Measurements from ENCODE around the gene YPEL2.
"Not testable (repeated sequence)": the region's sequence is repeated elsewhere in the genome, so short reads cannot be mapped to it uniquely, and the experiment has no call there.

Gene YPEL2

GRCh38 chr17:59331129-59331928 is at the start of gene YPEL2:
Gene YPEL2 (plus strand): TSS chr17:59331655. CDS start chr17:59353410, 21,755 bp downstream.
- peak; percentile 66 to 80 for DNase-seq (ENCODE audit: low read depth in 1 of 2, low spot score in 1 of 2)

DNA sequence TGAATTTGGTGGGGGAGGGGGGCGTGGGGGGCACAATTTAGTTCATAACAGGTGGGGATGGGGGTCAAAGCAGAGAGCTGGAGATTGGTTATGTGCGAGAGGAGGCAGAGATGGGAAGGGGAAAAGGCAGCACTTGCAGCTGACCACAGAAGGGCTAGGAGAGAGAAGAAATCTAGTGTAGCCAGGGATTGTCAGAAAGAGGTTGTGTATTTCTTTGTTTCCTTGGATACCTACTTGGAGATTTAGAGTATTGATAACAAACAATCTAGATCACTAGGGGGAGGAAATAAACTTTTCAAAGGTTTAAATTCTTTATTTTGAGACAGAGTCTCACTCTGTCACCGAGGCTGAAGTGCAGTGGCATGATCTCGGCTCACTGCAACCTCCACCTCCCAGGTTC is 47.1 kb upstream of the YPEL2 start:
- DNase-seq (ENCODE audit: low read depth in 1 of 2, low spot score in 1 of 2) = no peak

GRCh38 chr17:59287452-59287851 is 44.0 kb upstream of the YPEL2 start:
- DNase-seq (ENCODE audit: low read depth in 1 of 2, low spot score in 1 of 2) = no peak

DNA sequence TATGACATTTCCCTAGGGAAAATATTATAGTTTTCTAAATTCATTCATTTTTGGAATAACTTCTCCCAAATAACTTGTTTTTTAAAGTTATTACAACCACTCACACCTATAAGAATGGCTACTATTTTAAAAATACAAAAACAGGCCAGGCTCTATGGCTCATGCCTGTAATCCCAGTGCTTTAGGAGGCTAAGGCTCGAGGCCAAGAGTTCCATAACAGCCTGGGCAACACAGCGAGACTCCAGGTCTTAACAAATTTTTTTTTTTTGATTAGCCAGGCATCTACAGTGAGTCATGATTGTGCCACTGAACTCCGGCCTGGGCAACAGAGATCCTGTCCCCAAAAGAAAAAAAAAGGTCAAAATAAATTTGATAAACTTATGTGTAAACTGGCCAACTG is 43.6 kb upstream of the YPEL2 start:
- no peak for DNase-seq (ENCODE audit: low read depth in 1 of 2, low spot score in 1 of 2)

DNA sequence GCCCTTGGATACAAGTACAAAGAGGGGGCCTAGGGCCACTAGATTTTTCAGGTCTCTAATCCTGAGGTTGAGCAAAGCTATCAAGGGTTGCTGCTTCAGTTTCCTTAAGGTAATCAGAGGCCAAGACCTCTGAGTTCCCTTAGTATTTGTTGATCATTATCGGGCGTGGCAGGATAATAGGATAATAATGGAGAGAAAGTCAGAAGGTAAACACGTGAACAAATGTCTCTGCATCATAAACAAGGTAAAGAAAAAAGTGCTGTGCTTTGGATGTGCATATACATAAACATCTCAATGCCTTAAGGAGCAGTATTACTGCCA is 41.5 kb upstream of the YPEL2 start:
- DNase-seq (ENCODE audit: low read depth in 1 of 2, low spot score in 1 of 2) = no peak

DNA sequence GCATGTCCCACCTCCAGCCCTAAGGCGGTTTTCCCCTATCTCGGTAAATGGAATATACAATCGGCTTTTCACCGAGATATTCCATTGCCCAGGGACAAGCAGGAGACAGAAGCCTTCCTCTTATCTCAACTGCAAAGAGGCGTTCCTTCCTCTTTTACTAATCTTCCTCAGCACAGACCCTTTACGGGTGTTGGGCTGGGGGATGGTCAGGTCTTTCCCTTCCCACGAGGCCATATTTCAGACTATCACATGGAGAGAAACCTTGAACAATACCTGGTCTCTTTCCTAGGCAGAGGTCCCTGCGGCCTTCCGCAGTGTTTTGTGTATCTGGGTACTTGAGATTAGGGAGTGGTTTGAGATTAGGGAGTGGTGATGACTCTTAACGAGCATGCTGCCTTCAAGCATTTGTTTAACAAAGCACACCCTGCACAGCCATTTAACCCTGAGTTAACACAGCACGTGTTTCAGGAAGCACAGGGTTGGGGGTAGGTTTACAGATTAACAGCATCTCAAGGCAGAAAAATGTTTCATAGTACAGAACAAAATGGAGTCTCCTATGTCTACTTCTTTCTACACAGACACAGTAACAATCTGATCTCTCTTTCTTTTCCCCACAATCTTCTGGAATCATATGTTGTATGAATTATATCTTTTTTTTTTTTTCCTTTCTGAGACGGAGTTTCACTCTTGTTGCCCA is 41.0 kb upstream of the YPEL2 start:
- not testable (repeated sequence) for DNase-seq (ENCODE audit: low read depth in 1 of 2, low spot score in 1 of 2)

GRCh38 chr17:59292174-59292523 is 39.3 kb upstream of the YPEL2 start:
- no peak for DNase-seq (ENCODE audit: low read depth in 1 of 2, low spot score in 1 of 2)

DNA sequence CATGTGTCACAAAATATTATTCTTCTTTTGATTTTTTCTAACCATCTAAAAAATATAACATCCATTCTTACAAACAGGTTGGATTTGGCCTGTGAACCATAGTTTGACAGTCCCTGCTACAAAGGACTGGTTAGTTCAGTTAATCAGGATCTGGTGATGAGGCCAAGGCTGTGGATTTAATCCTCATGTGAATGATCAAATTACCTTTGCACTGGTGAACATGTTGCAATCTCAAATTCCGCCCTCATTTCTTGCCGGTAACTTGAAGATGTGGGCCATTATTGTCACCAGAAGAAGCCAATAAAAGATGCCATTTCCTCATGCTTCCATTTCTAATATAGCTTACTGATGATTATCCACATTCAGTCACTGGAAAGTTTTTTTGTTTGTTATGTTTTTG is 35.3 kb upstream of the YPEL2 start:
- no peak for DNase-seq (ENCODE audit: low read depth in 1 of 2, low spot score in 1 of 2)

DNA sequence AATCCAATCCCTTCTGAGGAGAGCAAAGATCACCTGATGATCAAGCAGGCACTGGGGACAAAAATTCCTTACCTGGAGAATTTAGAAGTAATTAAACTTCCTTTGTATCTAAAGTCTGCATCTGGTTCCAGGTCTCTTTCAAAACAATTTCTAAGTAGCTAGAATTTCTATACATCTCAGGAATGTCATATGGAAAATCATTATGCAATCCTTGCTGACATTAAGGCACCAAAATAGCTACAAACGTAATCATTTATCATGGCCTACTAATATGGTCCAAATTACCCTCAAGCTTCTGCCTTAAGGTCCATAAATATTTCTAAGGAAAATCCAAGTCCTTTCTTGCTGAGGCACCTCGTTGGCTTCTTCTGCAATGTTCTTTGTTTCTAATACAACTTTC is 32.9 kb upstream of the YPEL2 start:
- DNase-seq (ENCODE audit: low read depth in 1 of 2, low spot score in 1 of 2) = no peak

DNA sequence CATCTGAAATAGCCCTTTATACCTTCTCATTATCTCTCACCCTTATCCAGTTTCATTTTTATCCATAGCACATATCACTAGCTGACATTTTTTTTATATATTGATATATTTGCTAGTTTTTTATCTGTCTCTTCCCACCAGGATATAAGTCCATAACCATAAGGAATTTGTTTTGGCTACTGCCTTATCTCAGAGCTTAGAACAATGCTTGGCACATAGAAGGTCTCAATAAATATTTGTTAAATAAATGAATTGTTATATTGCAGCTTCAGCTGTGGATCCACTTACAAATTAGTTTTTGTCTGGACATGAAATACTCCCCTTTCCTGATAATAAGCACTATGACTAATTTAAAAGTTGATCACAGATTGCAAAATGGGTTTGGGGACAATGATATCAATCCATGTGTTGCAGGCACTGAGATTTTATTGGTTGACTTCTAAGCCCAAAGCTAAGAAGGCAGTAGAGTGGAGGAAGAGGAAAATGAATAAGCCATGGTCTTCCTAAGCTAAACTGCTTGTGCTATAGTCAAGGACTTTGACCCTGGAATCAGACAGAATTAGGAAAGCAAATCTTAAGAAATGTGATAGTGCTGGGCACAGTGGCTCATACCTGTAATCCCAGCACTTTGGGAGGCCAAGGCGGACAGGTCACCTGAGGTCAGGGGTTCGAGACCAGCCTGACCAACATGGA is 31.9 kb upstream of the YPEL2 start:
- no peak for DNase-seq (ENCODE audit: low read depth in 1 of 2, low spot score in 1 of 2)

DNA sequence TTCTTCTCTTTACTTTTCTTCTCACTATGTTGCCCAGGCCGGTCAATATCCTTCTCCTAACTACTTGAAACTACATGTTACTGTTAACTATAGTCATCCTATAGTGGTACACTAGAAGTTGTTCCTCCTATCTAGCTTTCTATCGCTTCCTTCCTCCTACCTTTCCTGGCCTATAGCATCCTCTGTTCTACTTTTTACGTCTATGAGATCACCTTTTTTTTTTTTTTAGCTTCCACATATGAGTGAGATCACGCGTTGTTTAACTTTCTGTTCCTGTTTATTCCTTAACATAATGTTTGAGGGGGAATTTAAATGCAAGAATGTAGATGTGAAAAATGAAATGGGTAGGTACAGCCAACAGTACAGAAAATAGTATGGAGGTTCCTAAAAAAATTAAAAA is 30.5 kb upstream of the YPEL2 start:
- no peak for DNase-seq (ENCODE audit: low read depth in 1 of 2, low spot score in 1 of 2)

- DNase-seq (ENCODE audit: low read depth in 1 of 2, low spot score in 1 of 2) = no peak
Measured at GRCh38 chr17:59304811-59305210, 26.6 kb upstream of the YPEL2 start.

DNA sequence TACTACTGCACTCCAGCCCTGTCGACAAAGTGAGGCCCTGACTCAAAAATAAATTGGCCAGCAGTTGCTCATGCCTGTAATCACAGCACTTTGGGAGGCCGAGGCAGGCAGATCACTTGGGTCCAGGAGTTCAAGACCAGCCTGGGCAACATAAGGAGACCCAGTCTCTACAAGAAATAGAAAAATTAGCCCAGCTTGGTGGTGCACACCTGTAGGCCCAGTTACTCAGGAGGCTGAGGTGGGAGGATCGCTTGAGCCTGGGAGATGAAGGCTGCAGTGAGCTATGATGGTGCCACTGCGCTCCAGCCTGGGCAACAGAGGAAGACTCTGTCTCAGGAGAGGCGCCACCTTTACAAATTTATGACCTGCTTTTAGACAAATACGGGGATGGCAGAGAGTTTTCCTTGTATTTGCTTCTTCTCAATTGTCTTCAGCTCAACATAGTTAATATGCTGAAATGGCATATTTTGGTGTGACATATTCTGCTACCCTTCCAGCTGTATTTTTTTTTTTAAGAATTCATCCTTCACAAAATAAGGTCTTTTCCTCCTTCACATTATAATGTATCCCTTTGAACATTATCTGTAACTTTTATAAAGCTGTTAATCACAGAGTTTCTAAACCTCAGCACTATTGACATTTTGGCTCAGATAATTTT is 21.1 kb upstream of the YPEL2 start:
- no peak for DNase-seq (ENCODE audit: low read depth in 1 of 2, low spot score in 1 of 2)

DNA sequence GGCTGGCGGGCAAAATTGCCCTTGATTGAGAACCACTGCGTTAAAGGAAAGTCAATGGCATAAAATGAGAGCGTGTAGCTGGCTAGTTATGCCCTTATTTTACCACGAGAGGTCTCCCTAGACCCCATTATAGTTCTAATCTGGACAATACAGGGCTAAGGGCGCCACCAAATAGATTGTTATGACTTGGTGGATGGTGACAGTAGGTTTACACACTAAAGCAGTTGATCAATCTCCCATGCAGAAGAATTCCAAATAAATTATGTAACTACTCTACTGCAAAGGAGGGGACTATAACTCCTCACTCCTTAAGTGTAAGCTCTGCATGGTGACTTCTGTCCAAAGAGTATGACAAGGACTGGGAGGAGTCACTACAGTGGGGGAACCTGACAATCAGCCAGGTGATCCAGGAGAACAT is 20.4 kb upstream of the YPEL2 start:
- DNase-seq (ENCODE audit: low read depth in 1 of 2, low spot score in 1 of 2) = peak in 1 of 2 donors; percentile 39

DNA sequence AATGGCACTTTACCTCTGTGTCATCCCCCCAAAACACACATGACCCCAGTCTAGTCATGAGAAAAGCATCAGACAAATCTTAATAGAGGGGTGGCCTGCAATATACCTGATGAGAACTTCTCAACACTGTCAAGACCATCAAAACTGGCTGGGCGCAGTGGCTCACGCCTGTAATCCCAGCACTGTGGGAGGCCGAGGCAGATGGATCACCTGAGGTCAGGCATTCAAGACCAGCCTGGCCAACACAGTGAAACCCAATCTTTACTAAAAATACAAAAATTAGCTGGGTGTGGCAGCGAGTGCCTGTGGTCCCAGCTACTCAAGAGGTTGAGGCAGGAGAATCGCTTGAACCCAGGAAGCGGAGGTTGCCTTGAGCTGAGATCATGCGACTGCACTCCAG is 19.9 kb upstream of the YPEL2 start:
- not testable (repeated sequence) for DNase-seq (ENCODE audit: low read depth in 1 of 2, low spot score in 1 of 2)

GRCh38 chr17:59315866-59316265 is 15.6 kb upstream of the YPEL2 start:
- no peak for DNase-seq (ENCODE audit: low read depth in 1 of 2, low spot score in 1 of 2)

GRCh38 chr17:59327121-59327980 is 4.1 kb upstream of the YPEL2 start:
- DNase-seq (ENCODE audit: low read depth in 1 of 2, low spot score in 1 of 2) = no peak

DNA sequence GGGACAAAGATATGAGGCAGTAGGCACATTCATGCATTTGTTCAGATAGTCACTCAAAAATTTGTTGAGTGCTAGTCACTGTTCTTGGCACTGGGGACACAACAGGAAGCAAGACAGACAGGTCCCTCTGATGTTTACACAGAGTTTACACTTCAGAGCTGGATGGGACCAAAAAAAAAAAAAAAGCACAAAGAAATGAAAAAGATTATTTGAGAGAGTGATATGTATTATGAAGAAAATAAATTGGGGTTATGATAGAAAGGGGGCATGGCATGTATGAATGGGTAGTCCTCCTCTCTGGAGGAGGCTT is 3.5 kb upstream of the YPEL2 start:
- DNase-seq (ENCODE audit: low read depth in 1 of 2, low spot score in 1 of 2) = no peak

GRCh38 chr17:59328601-59329000 is 2.9 kb upstream of the YPEL2 start:
- no peak for DNase-seq (ENCODE audit: low read depth in 1 of 2, low spot score in 1 of 2)

DNA sequence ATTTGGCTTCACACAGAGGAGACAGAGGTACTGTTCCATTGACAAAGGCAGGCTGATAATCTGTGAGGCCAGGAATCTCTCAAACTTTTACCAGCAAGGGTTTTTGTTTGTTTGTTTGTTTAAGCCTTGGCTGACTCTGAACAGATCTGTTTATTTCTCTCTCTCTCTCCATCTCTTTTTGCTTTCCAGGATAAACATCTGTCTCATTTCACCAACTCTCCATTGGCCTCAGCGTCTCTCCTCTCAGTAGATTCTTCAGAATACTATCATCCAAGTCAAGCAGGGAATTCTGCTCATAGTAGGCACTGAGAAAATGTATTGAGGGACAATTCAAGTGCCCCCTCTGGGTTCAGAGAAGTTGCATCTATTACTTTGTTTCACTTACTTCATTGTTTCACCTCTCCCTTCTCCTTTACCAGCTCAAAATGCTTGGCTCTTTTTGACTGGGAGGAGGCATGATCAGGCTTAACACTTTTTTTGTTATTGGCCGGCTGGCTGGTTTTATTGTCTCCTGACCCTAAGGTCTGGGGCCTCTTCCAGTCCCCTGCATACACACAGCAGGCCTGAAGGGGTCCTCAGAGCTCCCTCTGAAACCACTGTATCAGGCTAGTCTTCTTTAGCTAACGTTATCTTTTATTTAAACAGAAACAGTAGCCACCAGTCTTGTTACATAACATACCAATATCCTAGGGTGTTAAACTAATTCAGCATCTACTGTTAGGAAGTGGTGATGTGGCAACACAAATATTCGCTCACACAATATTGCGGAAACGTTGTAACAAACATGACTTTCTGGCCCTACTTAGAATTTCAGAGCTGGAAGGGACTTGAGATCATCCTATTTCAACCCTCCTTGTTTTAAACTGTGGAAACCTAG is 2.0 kb upstream of the YPEL2 start:
- no peak for DNase-seq (ENCODE audit: low read depth in 1 of 2, low spot score in 1 of 2)
